GM18867 (cell line): ENCODE data around the gene ASB8.

Source experiments
- ATAC-seq: cut with Tn5 transposase; IDR thresholded peaks from one replicate; pipeline ENCODE4 v1.9.1; 2021; ENCODE audit warnings: mild to moderate bottlenecking, moderate library complexity; ENCODE audit not compliant: unreplicated experiment

Gene ASB8

DNA sequence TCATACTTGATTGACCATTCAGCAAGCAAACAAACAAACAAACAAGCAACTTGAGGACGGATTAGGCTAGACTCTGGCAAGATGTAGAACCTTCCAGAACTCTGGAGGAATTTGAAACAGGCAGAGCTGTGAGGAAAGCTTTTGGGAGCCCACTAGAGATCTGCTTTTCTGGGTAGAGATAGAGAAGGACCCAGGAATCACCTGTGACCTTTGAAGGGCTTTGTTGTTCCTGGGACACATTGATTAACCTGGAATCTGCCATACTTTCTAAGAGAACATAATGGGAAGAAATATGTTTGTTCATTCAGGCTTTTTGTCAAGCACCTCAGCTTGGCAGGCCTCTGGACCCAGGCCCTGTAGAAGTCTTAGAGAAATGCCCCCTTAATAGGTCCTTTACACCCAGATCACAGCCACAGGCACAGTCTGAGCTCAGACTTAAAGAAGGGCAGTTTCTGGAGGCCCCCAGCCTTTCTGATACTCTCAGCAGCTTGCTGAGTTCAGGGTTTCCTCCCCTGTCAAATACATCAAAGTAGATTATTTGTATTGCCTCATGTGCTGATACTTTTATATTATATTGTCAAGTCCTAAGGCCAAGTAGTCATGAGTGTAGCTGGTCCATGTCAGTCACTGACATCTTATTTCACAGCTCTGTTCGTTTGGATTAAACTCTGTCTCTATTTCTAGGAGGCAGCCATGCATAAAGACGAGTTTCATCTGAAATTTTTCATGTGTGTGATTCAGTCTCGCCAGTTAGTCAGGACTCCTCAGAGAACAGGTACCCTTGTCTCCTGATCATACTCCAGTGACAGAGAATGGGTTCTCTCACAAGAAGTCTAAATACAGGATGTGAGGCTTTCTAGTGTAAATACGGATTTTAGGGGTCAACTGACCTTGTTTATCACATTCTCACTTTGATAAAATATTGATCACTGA, 50.4 kb downstream of the ASB8 start:
- ATAC-seq = no peak

DNA sequence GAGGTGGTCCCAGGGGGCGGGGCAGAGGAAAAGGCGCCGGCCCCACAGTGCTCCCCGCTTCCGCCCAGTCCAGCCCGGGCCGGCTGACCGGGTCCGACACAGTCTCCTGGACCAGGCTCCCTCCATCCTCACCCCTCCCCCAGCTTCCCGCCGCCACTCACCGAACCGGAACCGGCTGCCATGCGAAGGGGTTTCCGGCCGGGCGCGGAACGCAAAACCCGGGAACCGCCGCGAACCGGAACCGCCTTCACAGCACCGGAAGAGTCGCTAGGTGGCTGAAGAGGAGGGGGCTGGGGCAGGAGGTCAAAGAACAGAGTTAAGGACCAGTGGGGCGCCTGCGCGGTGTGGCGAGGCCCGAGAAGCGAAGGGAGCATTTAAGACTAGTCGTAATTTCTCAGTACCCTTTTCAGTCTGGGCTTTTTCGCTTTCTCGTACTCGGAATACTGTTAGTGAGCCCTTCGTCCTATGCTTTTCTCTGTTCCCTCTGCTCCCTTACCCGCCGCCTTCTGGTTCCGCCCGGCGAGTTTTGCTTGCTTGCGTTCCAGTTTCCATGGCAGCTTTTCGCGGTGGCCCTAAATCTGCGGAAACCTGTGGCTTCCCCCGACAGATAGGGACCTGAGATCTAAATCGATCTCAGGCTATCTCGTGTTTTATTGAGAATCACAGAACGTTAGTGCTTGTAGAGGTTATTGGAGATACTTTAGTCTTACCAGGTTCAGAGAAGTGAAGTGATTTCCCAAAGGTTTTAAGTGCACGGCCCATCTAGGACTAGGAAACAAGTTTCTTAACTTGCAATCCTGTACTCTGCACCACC, 51.2 kb downstream of the ASB8 start, which contains the start of gene SENP1:
Gene SENP1 (minus strand): TSS at position 213 of the 814 bp plus-strand sequence. CDS start 4,607 bp downstream, outside the sequence.
- peak; percentile 75 for ATAC-seq

DNA sequence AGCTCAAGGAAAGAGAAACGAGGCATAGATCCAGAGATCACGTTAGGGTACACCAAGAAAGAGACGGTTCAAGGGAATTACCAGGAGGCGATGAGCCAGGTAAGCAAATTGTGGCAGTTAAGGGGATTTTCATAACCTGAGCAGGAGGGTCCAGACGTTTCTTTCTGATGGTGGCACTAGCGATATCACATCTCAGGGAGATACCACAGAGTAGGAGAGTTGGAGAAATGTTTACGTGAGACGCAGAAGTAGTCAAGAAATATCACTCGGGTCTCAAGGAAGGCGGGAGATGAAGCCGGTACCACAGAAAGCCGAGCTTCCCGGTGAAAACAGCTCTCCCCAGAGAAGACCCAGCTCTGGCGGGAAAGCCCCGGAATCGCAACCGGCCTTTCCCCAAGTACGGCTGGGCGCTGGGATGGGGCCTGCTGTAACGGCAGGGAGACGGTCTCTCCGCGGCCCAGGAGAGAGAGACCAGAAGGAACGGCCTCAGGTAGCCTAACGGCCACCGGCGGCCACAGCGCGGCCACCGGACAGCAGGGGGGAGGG, 51.9 kb downstream of the ASB8 start:
- peak; percentile 24 for ATAC-seq

DNA sequence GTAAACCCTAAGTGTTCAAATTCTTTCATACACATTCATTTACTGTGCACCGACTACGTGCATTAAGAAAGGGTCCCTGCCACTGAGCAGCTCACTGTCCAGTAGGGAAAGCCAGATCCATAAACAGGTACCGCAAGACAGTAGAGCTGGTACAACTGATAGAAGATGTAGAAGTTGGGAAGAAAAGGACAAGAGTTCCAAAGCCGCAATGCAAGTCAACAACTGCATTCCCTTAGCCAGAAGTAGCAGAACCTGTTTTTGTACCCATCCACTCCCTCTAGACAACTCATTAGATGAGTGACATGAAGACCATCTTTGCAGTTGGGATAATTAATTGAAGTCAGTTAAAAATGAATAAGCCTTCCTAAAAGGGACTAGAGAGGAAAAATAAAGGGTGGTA, 52.8 kb downstream of the ASB8 start:
- no peak for ATAC-seq
